Measurements from ENCODE around the gene ZNF804A.

- no peak for TF ChIP-seq CTCF (conservative IDR thresholded peaks at IDR 0.05; ENCODE audit: low read depth, low read length)
- TF ChIP-seq EZH2 (IDR thresholded peaks at IDR 0.05; ENCODE audit: borderline replicate concordance, low read depth, low read length, poor library complexity, severe bottlenecking) = no peak
Observed at GRCh38 chr2:184555352-184555751, 43.0 kb upstream of the ZNF804A start.
